HepG2 (cell line): ENCODE measurements around the gene CBY2. TPM values are rescaled to one million over a fixed set of nuclear protein-coding genes. Genes with fewer than 3 reads are reported as not detected.

Source experiments
- ATAC-seq: fragments of 200-7000 bp; cut with Tn5 transposase; 3 replicates; pipeline ENCODE4 v1.9.1; 2020; ENCODE audit warnings: mild to moderate bottlenecking, moderate library complexity
- BruUV-seq: library from RNA; stranded (reverse); fragments of 400-500 nt; replicated peaks from 2 replicates; lab custom pipeline; 2021; lab: Mats Ljungman, UMichigan
- CTCF ChIA-PET: fragments of 300-600 bp; formaldehyde crosslinking; extraction: SDS; loops from one replicate; lab custom pipeline; 2021; ENCODE audit warnings: low total read pairs, inconsistent platforms, low intra/inter-chr PET ratio; lab: Yijun Ruan, JAX
- POLR2A ChIA-PET: fragments of 350-600 bp; sonication (Branson Sonifier 250); formaldehyde crosslinking; loops from one replicate; lab custom pipeline; 2020; ENCODE audit warnings: antibody characterized with exemption, inconsistent platforms; lab: Yijun Ruan, JAX
- DNase-seq: peaks from one replicate; pipeline ENCODE4 v3.0.0-alpha.2; 2015; ENCODE audit warnings: low spot score
- FAIRE-seq: peaks from 3 replicates; lab custom pipeline; 2011; peaks lifted over from hg19 to GRCh38; lab: Jason Lieb, UNC
- H2AFZ ChIP-seq: one replicate; pipeline ENCODE4 v1.6.1; 2011; ENCODE audit warnings: low read length, inconsistent platforms
- H3K27ac ChIP-seq: fragments of 300-600 bp; 3 replicates; pipeline ENCODE4 v1.8.0; 2011; ENCODE audit warnings: mixed run types, mild to moderate bottlenecking, mixed read lengths, low read length, inconsistent platforms; ENCODE audit not compliant: insufficient read depth; ENCODE audit errors: extremely low read length
- H3K27me3 ChIP-seq, 2 experiments: fragments of 200-600 bp in 1 of 2; 2 replicates in 1 of 2; 3 replicates in 1 of 2; pipeline versions ENCODE4 v1.6.0 to v1.8.0; 2011; ENCODE audit warnings: low read length in 2 of 2, mild to moderate bottlenecking in 2 of 2, moderate library complexity in 2 of 2, inconsistent platforms in 1 of 2; ENCODE audit not compliant: insufficient read depth in 2 of 2, control insufficient read depth in 1 of 2
- H3K36me3 ChIP-seq, 2 experiments: fragments of 200-600 bp in 1 of 2; replicated peaks in 1 of 2; 2 replicates in 1 of 2; 3 replicates in 1 of 2; pipeline versions ENCODE4 v1.5.1 to v1.8.0; 2011; ENCODE audit warnings: low read length in 2 of 2, inconsistent platforms in 1 of 2; ENCODE audit not compliant: insufficient read depth in 2 of 2, control insufficient read depth in 1 of 2
- H3K4me1 ChIP-seq: 2 replicates; pipeline ENCODE4 v1.5.1; 2012; ENCODE audit warnings: low read length, inconsistent platforms; ENCODE audit not compliant: insufficient read depth
- H3K4me2 ChIP-seq: 2 replicates; pipeline ENCODE4 v1.6.0; 2011; ENCODE audit warnings: low read depth, low read length, inconsistent platforms
- H3K4me3 ChIP-seq, 3 experiments: fragments of 200-600 bp in 1 of 3; sonication (generic), shearing (Covaris generic) in 1 of 3; replicated peaks in 1 of 3; 2 replicates each; pipeline ENCODE4 v1.5.1; 2011 to 2016; ENCODE audit warnings: low read length in 3 of 3, inconsistent platforms in 2 of 3, low read depth in 2 of 3, mild to moderate bottlenecking in 2 of 3, control low read depth in 1 of 3, mixed read lengths in 1 of 3; ENCODE audit not compliant: insufficient read depth in 1 of 3
- H3K79me2 ChIP-seq: one replicate; pipeline ENCODE4 v1.6.1; 2011; ENCODE audit warnings: low read length, inconsistent platforms; ENCODE audit not compliant: insufficient read depth
- H3K9ac ChIP-seq: 2 replicates; pipeline ENCODE4 v1.6.0; 2011; ENCODE audit warnings: mild to moderate bottlenecking, low read depth, low read length, inconsistent platforms; ENCODE audit not compliant: insufficient read depth
- H3K9me3 ChIP-seq: 2 replicates; pipeline ENCODE4 v1.5.1; 2012; ENCODE audit warnings: mild to moderate bottlenecking, low read length
- H4K20me1 ChIP-seq: 2 replicates; pipeline ENCODE4 v1.6.0; 2011; ENCODE audit warnings: inconsistent platforms, mild to moderate bottlenecking, low read length, moderate library complexity; ENCODE audit not compliant: insufficient read depth
- ADNP ChIP-seq: sonication (generic); formaldehyde crosslinking; IDR thresholded peaks from 2 replicates; pipeline ENCODE4 v1.4.0; 2020; ENCODE audit warnings: missing genetic modification reagents
- CC2D1A ChIP-seq: sonication (generic); formaldehyde crosslinking; IDR thresholded peaks from 2 replicates; pipeline ENCODE4 v1.8.1; 2023; ENCODE audit warnings: mild to moderate bottlenecking, missing genetic modification reagents
- DNMT3B ChIP-seq: conservative IDR thresholded peaks from 2 replicates; pipeline ENCODE4 v1.6.1; 2016; ENCODE audit warnings: missing biosample characterization, control low read depth
- HMGA1 ChIP-seq: sonication (generic); formaldehyde crosslinking; conservative IDR thresholded peaks from 2 replicates; pipeline ENCODE4 v1.4.0; 2020; ENCODE audit warnings: missing genetic modification reagents
- PHF20 ChIP-seq: sonication (generic); formaldehyde crosslinking; IDR thresholded peaks from 2 replicates; pipeline ENCODE4 v1.5.0; 2020; ENCODE audit warnings: mild to moderate bottlenecking, missing genetic modification reagents
- PHF21A ChIP-seq: sonication (generic); formaldehyde crosslinking; IDR thresholded peaks from 2 replicates; pipeline ENCODE4 v1.5.0; 2020; ENCODE audit warnings: mild to moderate bottlenecking, missing genetic modification reagents
- SMAD9 ChIP-seq: sonication (generic); formaldehyde crosslinking; IDR thresholded peaks from 2 replicates; pipeline ENCODE4 v1.5.1; 2020; ENCODE audit warnings: mild to moderate bottlenecking, missing genetic modification reagents
- SRSF9 ChIP-seq: fragments of 200-400 bp; formaldehyde crosslinking; IDR thresholded peaks from 2 replicates; pipeline ENCODE4 v1.6.1; 2018; ENCODE audit warnings: borderline replicate concordance, mild to moderate bottlenecking, low read depth, low read length; ENCODE audit not compliant: insufficient read depth, poor library complexity, severe bottlenecking
- XRCC5 ChIP-seq: fragments of 200-400 bp; formaldehyde crosslinking; optimal IDR thresholded peaks from 2 replicates; pipeline ENCODE3; 2017; ENCODE audit warnings: mild to moderate bottlenecking, low read length
- ZNF10 ChIP-seq: sonication (generic); formaldehyde crosslinking; IDR thresholded peaks from 2 replicates; pipeline ENCODE4 v1.4.0; 2020; ENCODE audit warnings: mild to moderate bottlenecking, low read depth, missing genetic modification reagents, borderline replicate concordance
- ZNF383 ChIP-seq: sonication (generic); formaldehyde crosslinking; IDR thresholded peaks from 2 replicates; pipeline ENCODE4 v1.4.0; 2020; ENCODE audit warnings: missing genetic modification reagents, mild to moderate bottlenecking, borderline replicate concordance
- ZNF83 ChIP-seq: sonication (generic); formaldehyde crosslinking; IDR thresholded peaks from 2 replicates; pipeline ENCODE4 v1.4.0; 2020; ENCODE audit warnings: missing genetic modification reagents, mild to moderate bottlenecking, borderline replicate concordance
- ZNF850 ChIP-seq: sonication (generic); formaldehyde crosslinking; conservative IDR thresholded peaks from 2 replicates; pipeline ENCODE4 v1.9.0; 2021; ENCODE audit warnings: mild to moderate bottlenecking, missing genetic modification reagents
- WGBS: methylation state at CpG from one replicate; pipeline ENCODE4 v1.1.6; 2017; ENCODE audit warnings: low lambda C conversion rate; 5-methylcytosine and 5-hydroxymethylcytosine counted together
- in situ Hi-C: cut with HindIII; loops from 2 replicates; pipeline ENCODE4 v1.10.0; 2017; ENCODE audit warnings: low pct_unique_long_range_greater_than_20kb; ENCODE audit not compliant: extremely low pct_ligation_motif_present
- intact Hi-C: fragments of 100-400 bp; cut with micrococcal nuclease; formaldehyde crosslinking; loops from one replicate; pipeline ENCODE4 v1.10.0; 2022; ENCODE audit not compliant: unreplicated experiment
- polyA plus RNA-seq, 8 experiments: library from polyadenylated mRNA; depleted of rRNA in 3 of 8; stranded (reverse) in 7 of 8; unstranded in 1 of 8; fragments of >200 nt; fragmentation: Illumina TruSeq in 4 of 8; extraction: Trizol in 4 of 8; gene quantifications; 2 replicates each; pipeline versions ENCODE4 v1.2.1 to v1.2.3, GENCODE V29; 2011 to 2016; ENCODE audit warnings: low read depth in 4 of 8, missing spikeins in 1 of 8, mixed read lengths in 1 of 8; ENCODE audit not compliant: insufficient read depth in 1 of 8
- total RNA-seq, 5 experiments: library from RNA; depleted of rRNA; stranded (reverse); fragments of >200 nt; fragmentation: Illumina TruSeq; extraction: Trizol; gene quantifications; 2 replicates each; pipeline ENCODE4 v1.2.3, GENCODE V29; 2016; ENCODE audit warnings: low read depth in 1 of 5
- TF ChIP-seq, protein P1 (sequence below): sonication (generic); formaldehyde crosslinking; IDR thresholded peaks from 2 replicates; pipeline ENCODE4 v1.5.0; 2020; ENCODE audit warnings: mild to moderate bottlenecking, missing genetic modification reagents, borderline replicate concordance

CBY2 gene
- total and polyA plus RNA-seq, 2 of the 13 experiments (the other 11 are each of a cell fraction or from before 2014, with no cell fraction given), result not detected

GRCh38 chr13:45711951-45712350, 9.8 kb downstream of the CBY2 start (continued):
- TF ChIP-seq, protein P1, sequence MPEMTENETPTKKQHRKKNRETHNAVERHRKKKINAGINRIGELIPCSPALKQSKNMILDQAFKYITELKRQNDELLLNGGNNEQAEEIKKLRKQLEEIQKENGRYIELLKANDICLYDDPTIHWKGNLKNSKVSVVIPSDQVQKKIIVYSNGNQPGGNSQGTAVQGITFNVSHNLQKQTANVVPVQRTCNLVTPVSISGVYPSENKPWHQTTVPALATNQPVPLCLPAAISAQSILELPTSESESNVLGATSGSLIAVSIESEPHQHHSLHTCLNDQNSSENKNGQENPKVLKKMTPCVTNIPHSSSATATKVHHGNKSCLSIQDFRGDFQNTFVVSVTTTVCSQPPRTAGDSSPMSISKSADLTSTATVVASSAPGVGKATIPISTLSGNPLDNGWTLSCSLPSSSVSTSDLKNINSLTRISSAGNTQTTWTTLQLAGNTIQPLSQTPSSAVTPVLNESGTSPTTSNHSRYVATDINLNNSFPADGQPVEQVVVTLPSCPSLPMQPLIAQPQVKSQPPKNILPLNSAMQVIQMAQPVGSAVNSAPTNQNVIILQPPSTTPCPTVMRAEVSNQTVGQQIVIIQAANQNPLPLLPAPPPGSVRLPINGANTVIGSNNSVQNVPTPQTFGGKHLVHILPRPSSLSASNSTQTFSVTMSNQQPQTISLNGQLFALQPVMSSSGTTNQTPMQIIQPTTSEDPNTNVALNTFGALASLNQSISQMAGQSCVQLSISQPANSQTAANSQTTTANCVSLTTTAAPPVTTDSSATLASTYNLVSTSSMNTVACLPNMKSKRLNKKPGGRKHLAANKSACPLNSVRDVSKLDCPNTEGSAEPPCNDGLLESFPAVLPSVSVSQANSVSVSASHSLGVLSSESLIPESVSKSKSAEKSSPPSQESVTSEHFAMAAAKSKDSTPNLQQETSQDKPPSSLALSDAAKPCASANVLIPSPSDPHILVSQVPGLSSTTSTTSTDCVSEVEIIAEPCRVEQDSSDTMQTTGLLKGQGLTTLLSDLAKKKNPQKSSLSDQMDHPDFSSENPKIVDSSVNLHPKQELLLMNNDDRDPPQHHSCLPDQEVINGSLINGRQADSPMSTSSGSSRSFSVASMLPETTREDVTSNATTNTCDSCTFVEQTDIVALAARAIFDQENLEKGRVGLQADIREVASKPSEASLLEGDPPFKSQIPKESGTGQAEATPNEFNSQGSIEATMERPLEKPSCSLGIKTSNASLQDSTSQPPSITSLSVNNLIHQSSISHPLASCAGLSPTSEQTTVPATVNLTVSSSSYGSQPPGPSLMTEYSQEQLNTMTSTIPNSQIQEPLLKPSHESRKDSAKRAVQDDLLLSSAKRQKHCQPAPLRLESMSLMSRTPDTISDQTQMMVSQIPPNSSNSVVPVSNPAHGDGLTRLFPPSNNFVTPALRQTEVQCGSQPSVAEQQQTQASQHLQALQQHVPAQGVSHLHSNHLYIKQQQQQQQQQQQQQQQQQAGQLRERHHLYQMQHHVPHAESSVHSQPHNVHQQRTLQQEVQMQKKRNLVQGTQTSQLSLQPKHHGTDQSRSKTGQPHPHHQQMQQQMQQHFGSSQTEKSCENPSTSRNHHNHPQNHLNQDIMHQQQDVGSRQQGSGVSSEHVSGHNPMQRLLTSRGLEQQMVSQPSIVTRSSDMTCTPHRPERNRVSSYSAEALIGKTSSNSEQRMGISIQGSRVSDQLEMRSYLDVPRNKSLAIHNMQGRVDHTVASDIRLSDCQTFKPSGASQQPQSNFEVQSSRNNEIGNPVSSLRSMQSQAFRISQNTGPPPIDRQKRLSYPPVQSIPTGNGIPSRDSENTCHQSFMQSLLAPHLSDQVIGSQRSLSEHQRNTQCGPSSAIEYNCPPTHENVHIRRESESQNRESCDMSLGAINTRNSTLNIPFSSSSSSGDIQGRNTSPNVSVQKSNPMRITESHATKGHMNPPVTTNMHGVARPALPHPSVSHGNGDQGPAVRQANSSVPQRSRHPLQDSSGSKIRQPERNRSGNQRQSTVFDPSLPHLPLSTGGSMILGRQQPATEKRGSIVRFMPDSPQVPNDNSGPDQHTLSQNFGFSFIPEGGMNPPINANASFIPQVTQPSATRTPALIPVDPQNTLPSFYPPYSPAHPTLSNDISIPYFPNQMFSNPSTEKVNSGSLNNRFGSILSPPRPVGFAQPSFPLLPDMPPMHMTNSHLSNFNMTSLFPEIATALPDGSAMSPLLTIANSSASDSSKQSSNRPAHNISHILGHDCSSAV (CRISPR knock-in tag), result no peak
- no peak for TF ChIP-seq PHF20 (CRISPR knock-in tag)

DNA sequence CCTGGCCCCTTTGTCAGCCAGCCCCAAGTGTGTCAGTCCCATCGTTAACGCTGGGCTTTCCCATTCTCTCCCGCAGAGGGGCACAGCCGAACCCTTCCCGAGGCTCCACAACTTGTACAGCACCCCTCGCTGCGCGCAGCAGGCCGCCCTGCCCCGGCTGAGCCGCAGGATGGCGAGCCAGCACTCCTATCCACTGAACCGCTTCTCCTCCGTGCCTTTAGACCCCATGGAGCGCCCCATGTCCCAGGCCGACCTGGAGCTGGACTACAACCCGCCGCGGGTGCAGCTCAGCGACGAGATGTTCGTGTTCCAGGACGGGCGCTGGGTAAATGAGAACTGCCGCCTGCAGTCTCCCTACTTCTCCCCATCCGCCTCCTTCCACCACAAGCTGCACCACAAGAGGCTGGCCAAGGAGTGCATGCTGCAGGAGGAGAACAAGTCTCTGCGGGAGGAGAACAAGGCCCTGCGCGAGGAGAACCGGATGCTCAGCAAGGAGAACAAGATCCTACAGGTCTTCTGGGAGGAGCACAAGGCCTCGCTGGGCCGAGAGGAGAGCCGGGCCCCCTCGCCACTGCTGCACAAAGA, 11.1 kb downstream of the CBY2 start:
- Histone ChIP-seq H4K20me1 (no peaks in the 10 kb centered on the region), H3K4me3 (no peak overlapping the region), H3K79me2 (no peaks in the 10 kb centered on the region), H3K27me3 (peaks cover 0 to 16% of the 10 kb centered on the region in 2 experiments; a peak in 3 of 5 replicates), H3K4me2 (no peak overlapping the region), H3K9me3 (no peaks in the 10 kb centered on the region), H2AFZ (no peak overlapping the region), H3K27ac (no peak overlapping the region), H3K9ac (no peak overlapping the region), H3K36me3 (no peaks in the 10 kb centered on the region), H3K4me1 (no peaks in the 10 kb centered on the region)
- no peak for TF ChIP-seq ZNF10 (CRISPR knock-in tag)
- no peak for TF ChIP-seq SRSF9
- no peak for TF ChIP-seq PHF21A (CRISPR knock-in tag)
- TF ChIP-seq ZNF850 (CRISPR knock-in tag), result no peak
- TF ChIP-seq SMAD9 (CRISPR knock-in tag), result no peak
- TF ChIP-seq ZNF383, result no peak
- no peak for TF ChIP-seq ADNP (CRISPR knock-in tag)
- no peak for TF ChIP-seq HMGA1 (CRISPR knock-in tag)
- no peak for TF ChIP-seq XRCC5
- TF ChIP-seq CC2D1A (CRISPR knock-in tag), result no peak
- TF ChIP-seq ZNF83 (CRISPR knock-in tag), result no peak
- no peak for TF ChIP-seq DNMT3B (CRISPR knock-in tag)
- FAIRE-seq (no peak), ATAC-seq (no peak), DNase-seq (no peak)
- in situ Hi-C loops (no loop called here), intact Hi-C loops (no loop called here)
- WGBS, result 68% methylated on average over 18 of the region's 34 CpGs
- ChIA-PET CTCF (no interaction called here), POLR2A (no interaction called here)
- BruUV-seq, result no TSS peak
